NCI-H510A treated with DMSO at 0.1 percent for 48 hours (cell line): ENCODE measurements around the gene MRPL9.

Experiments
- DNase-seq: peaks from one replicate; lab custom pipeline; 2025; lab: John Stamatoyannopoulos, UW

Gene MRPL9

DNA sequence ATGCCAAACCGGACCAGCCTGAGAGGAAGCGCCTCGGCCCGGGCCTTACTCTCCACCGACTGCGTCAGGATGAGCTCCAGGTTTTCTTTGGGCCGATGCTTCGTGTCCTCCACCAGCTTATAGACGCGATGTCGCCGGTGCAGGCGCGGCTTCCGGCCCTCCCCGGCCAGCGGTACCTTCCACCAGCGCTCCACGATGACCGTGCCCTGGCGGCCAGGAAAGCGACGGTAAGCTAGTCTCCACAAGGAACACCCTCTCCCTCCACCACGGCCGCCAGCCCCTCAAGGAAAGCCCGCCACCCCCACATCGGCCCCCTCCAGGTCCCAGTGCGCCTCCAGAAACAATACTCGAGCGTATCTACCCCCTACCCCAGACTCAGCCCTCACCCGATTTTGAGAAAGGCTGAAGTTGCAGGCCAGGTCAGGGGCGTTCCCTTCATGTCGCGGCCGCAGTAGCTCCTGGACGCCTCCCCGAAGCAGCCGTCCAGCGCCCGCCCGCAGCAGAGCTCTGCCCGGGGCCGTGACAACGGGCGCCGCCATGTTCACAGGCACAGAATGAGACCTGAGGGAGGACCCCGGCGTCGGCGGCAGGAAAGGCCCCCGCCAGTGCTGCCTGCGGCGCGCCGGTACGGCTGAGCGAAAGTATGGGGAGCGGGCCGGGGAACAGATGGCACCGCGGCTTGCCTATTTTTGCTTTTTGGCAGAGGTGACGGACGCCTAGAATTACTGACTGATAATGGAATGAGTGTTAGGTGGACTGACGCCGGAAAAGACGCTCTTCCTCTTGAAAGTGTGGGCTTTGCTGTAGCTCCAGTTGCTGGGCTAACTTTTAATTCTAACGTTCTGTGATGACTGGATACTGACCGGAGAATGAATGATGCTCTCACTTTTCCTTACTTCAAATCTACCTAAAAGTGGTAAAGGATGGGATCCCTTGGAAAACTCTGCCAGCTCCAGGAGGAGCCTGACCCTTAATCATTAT, at the start of gene MRPL9:
TSS of gene MRPL9 (minus strand) at position 556 of the 981 bp plus-strand sequence. CDS start at position 539, 17 bp downstream.
- DNase-seq: peak; percentile 87

GRCh38 chr1:151811181-151811580, 47.9 kb upstream of the MRPL9 start:
- no peak for DNase-seq

DNA sequence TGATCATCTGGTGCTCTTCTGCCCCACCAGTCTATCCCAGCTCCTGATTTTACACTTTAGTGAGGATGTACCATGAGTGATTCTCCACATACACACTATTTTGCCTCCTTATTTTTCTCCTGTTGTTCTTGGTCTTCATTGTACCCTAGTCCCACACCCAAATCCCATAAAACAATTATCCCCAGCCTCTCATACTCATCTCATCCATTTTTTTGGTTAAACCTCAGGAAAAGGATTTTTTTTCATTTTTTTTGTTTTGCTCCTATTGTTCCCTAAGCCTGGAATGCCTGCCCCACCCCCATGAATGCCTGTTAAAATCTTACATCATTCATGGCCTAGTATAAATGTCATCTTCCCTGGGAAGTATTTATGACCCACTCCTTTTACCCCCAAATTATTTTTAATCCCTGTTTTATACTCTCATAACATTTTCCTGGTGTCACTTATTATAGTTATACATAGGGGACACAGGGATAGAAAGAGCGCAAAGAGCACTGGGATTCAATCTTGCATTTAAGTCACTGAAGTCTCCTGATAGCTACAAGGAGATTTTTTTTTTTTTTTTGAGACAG, 46.8 kb upstream of the MRPL9 start:
- DNase-seq: no peak

DNA sequence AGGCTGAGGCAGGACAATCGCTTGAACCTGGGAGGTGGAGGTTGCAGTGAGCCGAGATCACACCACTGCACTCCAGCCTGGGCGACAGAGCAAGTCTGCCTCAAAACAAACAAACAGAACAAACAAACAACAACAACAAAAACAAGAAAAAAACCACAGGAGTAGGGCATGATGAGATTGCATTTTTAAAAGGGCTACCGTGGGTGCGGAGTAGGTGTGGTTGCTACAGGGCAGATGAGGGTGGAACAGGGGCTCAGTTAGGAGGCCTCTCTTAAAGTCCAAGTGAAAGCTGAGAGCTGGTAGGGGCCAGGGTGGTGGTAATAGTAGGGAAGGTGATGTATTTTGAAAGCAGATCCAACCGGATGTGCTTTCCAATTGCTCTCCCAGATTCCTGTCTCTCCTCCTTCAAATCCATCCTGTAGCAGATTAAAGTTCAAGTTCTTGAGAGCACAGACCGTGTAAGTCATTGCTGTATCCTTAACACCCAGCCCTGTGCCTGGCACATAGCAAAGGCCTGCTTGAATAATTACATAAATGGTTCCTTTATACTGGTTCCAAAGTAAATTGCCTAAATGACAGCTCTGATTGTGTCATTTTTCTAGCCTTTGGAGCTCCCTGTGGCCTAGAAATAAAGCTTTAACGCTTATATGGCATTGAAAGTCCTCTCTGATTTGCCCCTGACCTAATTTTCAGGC, 46.1 kb upstream of the MRPL9 start:
- DNase-seq: no peak

DNA sequence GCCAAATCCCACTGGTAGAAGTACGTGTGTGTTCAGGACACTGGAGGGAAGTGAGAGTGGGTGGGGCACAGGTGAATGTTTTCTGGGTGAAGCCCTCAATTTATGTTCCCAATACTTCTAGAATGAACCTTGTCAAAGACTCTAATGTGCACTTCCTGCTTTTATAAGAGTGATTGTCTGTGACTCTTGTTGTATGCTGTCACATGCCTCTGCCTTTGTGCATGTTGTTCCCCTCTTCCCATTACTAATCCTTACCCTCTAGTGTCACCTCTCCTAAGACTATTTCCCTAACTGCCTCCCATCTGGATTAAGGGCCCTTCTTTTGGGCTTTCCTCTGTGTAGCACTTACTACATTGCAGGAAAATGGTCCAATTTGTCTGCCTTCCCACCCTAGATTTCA, 44.5 kb upstream of the MRPL9 start:
- DNase-seq: no peak

- no peak for DNase-seq
Measured at GRCh38 chr1:151807131-151807530, 43.8 kb upstream of the MRPL9 start.

DNA sequence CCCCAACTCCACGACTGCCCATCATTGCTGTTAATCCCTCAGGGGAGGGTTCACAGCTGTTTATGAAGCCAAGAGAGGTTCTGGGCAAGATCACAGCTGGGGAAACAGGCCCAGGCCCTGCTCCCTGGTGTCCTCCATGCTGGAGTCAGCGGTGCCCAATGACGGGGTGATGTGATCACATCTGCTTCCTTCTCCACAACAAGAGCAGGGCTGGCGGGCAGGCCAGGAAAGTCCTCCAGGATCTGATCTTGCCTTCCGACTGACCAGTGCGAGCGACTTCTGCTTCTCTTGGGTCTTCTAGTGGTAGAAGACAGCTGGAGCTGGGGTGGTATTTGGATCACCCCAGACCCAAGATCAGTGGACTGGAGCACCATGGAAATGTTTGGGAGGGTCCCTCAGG, 42.9 kb upstream of the MRPL9 start:
- DNase-seq: no peak

DNA sequence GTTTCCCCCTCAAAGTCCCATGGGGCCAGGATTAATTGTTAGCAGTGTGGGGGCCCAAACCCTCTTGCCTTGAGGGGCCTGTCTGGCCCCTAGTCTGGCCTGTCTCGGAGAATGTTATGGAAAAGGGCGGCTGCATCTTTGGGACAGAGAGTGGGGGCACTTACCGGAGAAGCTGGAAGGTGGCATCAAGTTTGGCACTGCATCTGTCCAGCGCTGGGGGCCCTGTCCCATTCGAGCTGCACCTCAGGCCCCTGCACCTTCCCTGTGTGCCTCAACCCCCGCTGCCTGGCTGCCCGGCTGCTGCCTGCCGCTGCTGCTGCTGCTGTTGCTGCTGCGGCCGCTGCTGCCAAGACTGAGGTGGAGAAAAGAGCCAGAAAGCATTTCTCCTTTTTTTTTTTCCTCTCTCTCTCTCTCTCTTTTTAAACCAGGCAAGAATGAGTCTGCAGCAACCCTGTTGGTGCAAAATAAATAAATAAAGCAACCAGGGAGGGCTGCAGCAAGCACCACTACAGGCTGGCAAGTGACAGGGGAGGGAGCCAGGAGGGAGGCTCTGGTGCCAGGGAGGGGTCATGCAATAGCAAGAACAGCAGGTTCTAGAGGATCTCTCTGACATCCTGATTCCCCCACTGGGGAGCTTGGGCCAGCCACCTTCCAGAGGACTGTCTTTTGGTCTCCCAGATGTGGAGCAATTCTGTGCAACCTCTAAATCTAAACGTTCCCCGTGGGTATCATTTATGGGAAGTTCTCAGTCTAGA, 41.9 kb upstream of the MRPL9 start, which contains the start of gene LINGO4:
TSS of gene LINGO4 (minus strand) at position 354 of the 755 bp plus-strand sequence. CDS start 2,715 bp downstream, outside the sequence.
- DNase-seq: no peak

DNA sequence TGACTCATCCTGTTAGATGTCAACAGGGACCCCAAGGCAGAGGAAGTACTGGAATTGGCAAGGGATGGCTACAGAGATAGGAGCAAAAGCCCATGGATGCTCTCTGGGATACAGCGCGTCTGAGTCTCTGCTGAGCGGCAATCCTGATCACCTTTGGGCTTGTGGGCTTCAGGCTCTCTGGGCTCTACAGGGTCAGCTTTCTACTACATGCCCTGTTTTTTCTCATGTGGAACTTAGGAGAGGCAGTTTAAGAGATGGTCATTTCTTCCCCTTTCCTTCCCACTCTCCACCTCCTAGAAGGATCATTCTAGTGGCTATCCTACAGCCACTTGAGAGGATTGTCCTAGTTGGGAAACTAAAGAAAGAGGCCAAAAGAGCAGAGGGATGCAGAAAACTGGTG, 40.6 kb upstream of the MRPL9 start:
- DNase-seq: no peak

DNA sequence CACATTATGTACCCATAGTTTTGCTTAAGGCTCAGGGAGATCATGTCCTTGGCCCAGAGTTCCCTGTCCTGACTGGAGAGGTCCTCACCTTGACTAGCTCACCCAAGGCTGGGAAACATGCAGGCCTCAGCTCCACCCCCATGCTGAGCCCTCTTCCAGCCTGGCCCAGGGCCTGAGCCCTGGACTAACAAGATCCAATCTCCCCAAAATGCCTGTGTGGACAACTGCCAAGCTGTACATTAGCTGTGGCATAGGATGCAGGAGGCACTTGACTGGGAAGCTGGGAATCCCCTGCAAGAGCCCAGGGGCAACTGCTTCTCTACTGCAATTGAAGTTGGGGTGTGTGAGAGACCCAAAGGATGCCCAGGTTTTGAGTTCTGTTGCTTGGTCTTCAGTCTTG, 39.9 kb upstream of the MRPL9 start:
- no peak for DNase-seq

GRCh38 chr1:151802372-151802771, 39.1 kb upstream of the MRPL9 start:
- no peak for DNase-seq

GRCh38 chr1:151801846-151802245, 38.5 kb upstream of the MRPL9 start:
- no peak for DNase-seq

DNA sequence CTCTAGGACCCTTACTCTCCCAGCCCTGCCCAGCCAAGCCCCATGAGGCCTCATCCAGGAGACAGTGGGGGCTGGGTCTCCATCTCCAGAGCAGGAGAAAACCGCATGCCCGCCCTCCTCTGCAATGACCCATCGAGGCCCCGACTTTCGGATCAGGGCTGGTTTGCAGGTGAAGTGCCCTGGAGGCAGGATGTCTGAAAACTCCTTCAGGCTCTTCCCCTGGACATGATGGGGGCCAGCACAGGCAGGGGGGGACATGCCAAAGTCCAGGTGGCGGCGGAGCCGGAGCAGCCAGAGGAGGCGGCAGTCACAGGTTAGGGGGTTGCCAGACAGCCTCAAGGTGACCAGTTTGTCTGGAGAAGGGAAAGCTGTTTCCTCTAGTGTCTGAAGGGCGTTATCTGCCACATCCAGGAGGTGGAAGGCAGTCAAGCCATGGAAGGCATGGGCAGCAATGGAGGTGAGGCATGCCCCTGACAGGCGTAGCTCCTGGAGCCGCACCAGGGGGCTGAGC, 38.1 kb upstream of the MRPL9 start:
- no peak for DNase-seq

- no peak for DNase-seq
Measured at GRCh38 chr1:151800830-151801229, 37.5 kb upstream of the MRPL9 start.

DNA sequence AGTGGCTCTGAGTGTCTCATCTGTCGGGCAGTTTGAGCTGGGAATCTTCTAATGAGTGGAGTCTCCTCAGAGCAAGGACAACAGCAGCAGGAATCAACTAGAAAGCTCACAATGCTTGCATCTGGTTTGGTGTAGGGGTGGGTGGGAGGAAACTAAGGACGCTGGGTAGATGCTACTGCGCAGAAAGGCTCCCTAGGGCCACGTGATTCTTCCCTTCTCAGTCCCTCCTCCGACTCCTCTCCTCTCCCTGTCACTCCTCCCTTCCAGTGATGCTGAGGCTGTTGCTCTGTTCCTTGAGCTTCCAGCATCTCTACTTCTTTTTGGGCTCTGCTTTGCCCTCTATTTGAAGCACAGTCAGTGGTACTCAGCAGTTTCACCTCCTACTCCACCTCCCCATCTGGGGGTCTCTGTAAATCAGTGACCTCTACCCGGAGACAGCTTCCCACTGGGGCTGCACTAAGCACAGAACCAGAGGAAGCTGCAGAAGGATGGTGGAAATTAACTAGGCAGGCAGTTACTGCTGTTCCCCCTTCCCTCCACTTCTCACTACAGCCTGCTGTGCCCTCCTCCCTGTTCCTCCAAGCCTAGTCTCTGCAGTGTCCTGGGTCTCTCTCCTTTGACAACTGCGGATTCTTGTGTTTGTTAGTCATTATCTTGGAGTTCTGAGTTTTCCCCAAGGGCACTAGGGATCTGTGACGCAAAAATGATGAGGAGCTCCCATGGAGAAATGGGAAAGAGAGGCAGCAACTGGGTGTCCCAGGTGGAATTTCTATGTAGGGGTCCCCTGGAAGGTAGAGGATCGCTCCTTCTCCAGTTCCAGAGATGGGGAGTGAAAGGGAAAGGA, 36.1 kb upstream of the MRPL9 start:
- no peak for DNase-seq

- DNase-seq: no peak
Measured at GRCh38 chr1:151798571-151798970, 35.3 kb upstream of the MRPL9 start.

DNA sequence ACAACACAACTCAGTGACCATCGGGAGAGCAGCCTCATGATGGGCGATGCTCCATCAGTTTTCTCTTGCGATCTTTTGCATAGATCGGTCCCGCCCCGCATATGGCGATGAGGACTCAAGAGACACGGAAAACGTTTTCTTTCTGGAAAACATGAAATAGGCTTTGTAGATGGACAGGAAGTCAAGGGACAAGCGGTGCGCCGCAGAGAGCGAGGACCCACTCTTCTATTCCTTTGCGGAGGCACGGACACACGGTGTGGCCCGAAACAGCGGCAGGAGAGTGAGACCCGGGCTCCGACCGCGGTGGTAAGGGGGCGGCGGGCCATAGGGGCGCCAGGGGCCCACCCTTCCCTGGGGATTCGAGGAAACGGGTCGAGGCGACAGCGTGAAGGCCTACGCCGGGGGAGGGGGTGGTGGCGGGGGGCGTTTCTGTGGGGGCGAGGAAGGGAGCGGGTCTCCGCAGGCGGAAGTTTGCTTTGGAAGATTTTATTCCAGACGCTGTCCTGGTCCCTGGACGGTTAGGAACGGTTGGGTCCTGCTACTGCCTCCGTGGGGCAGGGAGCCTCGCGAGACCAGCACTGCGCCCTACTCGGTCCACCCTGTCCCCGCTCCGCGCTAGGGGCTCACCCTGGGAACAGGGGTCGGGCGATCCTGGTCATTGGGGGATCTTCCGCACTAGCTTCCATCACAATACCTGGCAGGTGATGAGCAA, 27.8 kb upstream of the MRPL9 start:
- peak; percentile 32 for DNase-seq

- peak; percentile 98 for DNase-seq
Measured at GRCh38 chr1:151790071-151790939, 27.0 kb upstream of the MRPL9 start, which contains the start of gene TDRKH. TDRKH (minus strand) TSS chr1:151790500; CDS start chr1:151783022, 7,478 bp downstream.

- no peak for DNase-seq
Measured at GRCh38 chr1:151787689-151788088, 24.4 kb upstream of the MRPL9 start.
